Panc1 (cell line): ENCODE results near the gene IDUA.

Experiments
- CTCF ChIP-seq: fragments of 450-650 bp; IDR thresholded peaks from 2 replicates; pipeline ENCODE4 v1.5.1; 2017; ENCODE audit warnings: mild to moderate bottlenecking
- REST ChIP-seq, 2 experiments: IDR thresholded peaks; 2 replicates each; pipeline ENCODE4 v1.6.1; 2011 to 2012; ENCODE audit warnings: low read depth in 2 of 2, control low read depth in 1 of 2, low read length in 1 of 2, mild to moderate bottlenecking in 1 of 2, moderate library complexity in 1 of 2; ENCODE audit not compliant: insufficient read depth in 1 of 2
- SIN3A ChIP-seq: IDR thresholded peaks from 2 replicates; pipeline ENCODE4 v1.6.1; 2012; ENCODE audit warnings: low read depth, mild to moderate bottlenecking, low read length, moderate library complexity, borderline replicate concordance; ENCODE audit not compliant: insufficient read depth
- TCF7L2 ChIP-seq: IDR thresholded peaks from 2 replicates; pipeline ENCODE4 v1.6.1; 2011; ENCODE audit warnings: mild to moderate bottlenecking, low read depth, low read length, inconsistent platforms

- TF ChIP-seq CTCF (no peak), SIN3A (no peak), REST (IDR thresholded peaks at IDR 0.05; ENCODE audit: insufficient read depth in 1 of 2, low read depth in 2 of 2, low read length in 1 of 2) (no peak), TCF7L2 (no peak)
These were observed 62.1 kb downstream of the IDUA start for GRCh38 chr4:1048773-1049590.
